ENCODE measurements around the gene ZFTA.

GRCh38 chr11:63764679-63765647, 3.6 kb downstream of the ZFTA start:
- TF ChIP-seq YY1 (IDR thresholded peaks at IDR 0.05; ENCODE audit: insufficient read depth, insufficient read length) (no peak), ZNF274 (IDR thresholded peaks at IDR 0.05; ENCODE audit: low read depth, low read length) (no peak)
